K562 (cell line): ENCODE results near the gene OR2A12. TPM values are rescaled to one million over a fixed set of nuclear protein-coding genes. Genes with fewer than 3 reads are reported as not detected.

ENCODE experiments used
- ATAC-seq: fragments of 200-7000 bp; cut with Tn5 transposase; 3 replicates; pipeline ENCODE4 v1.9.1; 2020; ENCODE audit warnings: moderate library complexity
- BruUV-seq: library from RNA; stranded (reverse); fragments of 400-500 nt; replicated peaks from 2 replicates; lab custom pipeline; 2021; lab: Mats Ljungman, UMichigan
- CTCF ChIA-PET: fragments of 300-600 bp; formaldehyde crosslinking; extraction: SDS; loops from one replicate; lab custom pipeline; 2021; ENCODE audit warnings: low intra/inter-chr PET ratio; lab: Yijun Ruan, JAX
- POLR2A ChIA-PET: fragments of 300-600, 350-650 bp; sonication (Branson Sonifier 250); formaldehyde crosslinking; extraction: SDS; loops from one replicate; lab custom pipeline; 2021; ENCODE audit warnings: antibody characterized with exemption, inconsistent platforms; lab: Yijun Ruan, JAX
- DNase-seq, 4 experiments: peaks; one replicate each; pipeline versions ENCODE4 v3.0.0 to v3.0.0-alpha.2; 2011 to 2018; ENCODE audit warnings: low spot score in 3 of 4, mixed read lengths in 3 of 4; ENCODE audit errors: extremely low read depth in 1 of 4
- FAIRE-seq: peaks from 2 replicates; lab custom pipeline; 2011; peaks lifted over from hg19 to GRCh38; lab: Jason Lieb, UNC
- H2AFZ ChIP-seq: 2 replicates; pipeline ENCODE4 v1.6.0; 2011; ENCODE audit warnings: low read depth, low read length, control low read depth, inconsistent platforms
- H3K27ac ChIP-seq: fragments of 200-600 bp; 3 replicates; pipeline ENCODE4 v1.8.0; 2011; ENCODE audit warnings: low read depth, mild to moderate bottlenecking, control low read depth, inconsistent platforms, low read length, moderate library complexity, mixed read lengths; ENCODE audit errors: extremely low read depth
- H3K27me3 ChIP-seq, 2 experiments: fragments of 300-600 bp in 1 of 2; 2 replicates in 1 of 2; 3 replicates in 1 of 2; pipeline versions ENCODE4 v1.6.0 to v1.8.0; 2011; ENCODE audit warnings: inconsistent platforms in 2 of 2, low read length in 2 of 2, mild to moderate bottlenecking in 1 of 2, mixed read lengths in 1 of 2, moderate library complexity in 1 of 2; ENCODE audit not compliant: control insufficient read depth in 2 of 2, insufficient read depth in 2 of 2
- H3K36me3 ChIP-seq: fragments of 300-600 bp; 3 replicates; pipeline ENCODE4 v1.8.0; 2011; ENCODE audit warnings: mild to moderate bottlenecking, low read length, inconsistent platforms; ENCODE audit not compliant: control insufficient read depth, insufficient read depth
- H3K4me1 ChIP-seq, 2 experiments: fragments of 200-600 bp in 1 of 2; replicated peaks in 1 of 2; 2 replicates in 1 of 2; 3 replicates in 1 of 2; pipeline versions ENCODE4 v1.5.1 to v1.8.0; 2011; ENCODE audit warnings: inconsistent platforms in 2 of 2, low read length in 2 of 2, mild to moderate bottlenecking in 1 of 2, mixed read lengths in 1 of 2, moderate library complexity in 1 of 2; ENCODE audit not compliant: control insufficient read depth in 2 of 2, insufficient read depth in 2 of 2
- H3K4me2 ChIP-seq: 2 replicates; pipeline ENCODE4 v1.6.1; 2011; ENCODE audit warnings: low read length, control low read depth, inconsistent platforms, mixed read lengths; ENCODE audit not compliant: insufficient read depth
- H3K4me3 ChIP-seq: fragments of 200-600 bp; sonication (generic), shearing (Covaris generic); 2 replicates; pipeline ENCODE4 v1.5.1; 2016; ENCODE audit warnings: control low read depth, inconsistent platforms
- H3K79me2 ChIP-seq: fragments of 200-600 bp; 3 replicates; pipeline ENCODE4 v1.8.0; 2011; ENCODE audit warnings: low read length, inconsistent platforms; ENCODE audit not compliant: control insufficient read depth, insufficient read depth
- H3K9ac ChIP-seq, 2 experiments: 2 replicates each; pipeline versions ENCODE4 v1.6.0 to v1.6.1; 2011; ENCODE audit warnings: low read depth in 2 of 2, low read length in 2 of 2, control low read depth in 1 of 2, inconsistent platforms in 1 of 2, mild to moderate bottlenecking in 1 of 2, mixed read lengths in 1 of 2; ENCODE audit not compliant: insufficient read depth in 1 of 2
- H3K9me1 ChIP-seq: one replicate; pipeline ENCODE4 v1.6.0; 2011; ENCODE audit warnings: inconsistent platforms, mild to moderate bottlenecking, low read length, moderate library complexity; ENCODE audit not compliant: control insufficient read depth, insufficient read depth
- H3K9me3 ChIP-seq: replicated peaks from 2 replicates; pipeline ENCODE4 v1.5.1; 2011; ENCODE audit warnings: low read depth, low read length, inconsistent platforms; ENCODE audit not compliant: control insufficient read depth, insufficient read depth
- H4K20me1 ChIP-seq: replicated peaks from 2 replicates; pipeline ENCODE4 v1.6.1; 2011; ENCODE audit warnings: low read length, inconsistent platforms, mixed read lengths; ENCODE audit not compliant: control insufficient read depth, insufficient read depth
- C11orf30 ChIP-seq: fragments of 450-650 bp; IDR thresholded peaks from 2 replicates; pipeline ENCODE4 v1.6.1; 2016; ENCODE audit warnings: low read depth, mild to moderate bottlenecking
- MAFF ChIP-seq: IDR thresholded peaks from 2 replicates; pipeline ENCODE4 v1.6.1; 2012; ENCODE audit warnings: low read length, improper control_type of control experiment
- MAFG ChIP-seq: fragments of 450-650 bp; conservative IDR thresholded peaks from 2 replicates; pipeline ENCODE4 v1.6.1; 2016; ENCODE audit warnings: missing genetic modification characterization, missing compliant biosample characterization
- NEUROD1 ChIP-seq: fragments of 150-350 bp; IDR thresholded peaks from 2 replicates; pipeline ENCODE4 v1.6.1; 2014; ENCODE audit warnings: borderline replicate concordance, low read length, low read depth; ENCODE audit not compliant: partially characterized antibody
- ZNF316 ChIP-seq: fragments of 450-650 bp; IDR thresholded peaks from 2 replicates; pipeline ENCODE4 v1.6.1; 2016
- WGBS: fragments of 100-300 bp; shearing (Covaris generic); methylation state at CpG from one replicate; pipeline ENCODE4 v1.1.6; 2016; ENCODE audit warnings: low coverage, mixed read lengths; ENCODE audit not compliant: insufficient coverage; ENCODE audit errors: missing lambda C conversion rate; 5-methylcytosine and 5-hydroxymethylcytosine counted together
- in situ Hi-C: fragments of 300-500 bp; cut with MboI; formaldehyde crosslinking; loops from 4 replicates; pipeline ENCODE4 v1.15.0; 2018; ENCODE audit warnings: inconsistent platforms, mixed read lengths
- intact Hi-C: fragments of 100-400 bp; cut with micrococcal nuclease; formaldehyde crosslinking; loops from 2 replicates; pipeline ENCODE4 v1.14.2; 2022
- polyA plus RNA-seq, 8 experiments: library from polyadenylated mRNA; depleted of rRNA in 4 of 8; stranded (reverse) in 5 of 8; unstranded in 3 of 8; fragments of >200 nt; fragmentation: Nextera tagmentation in 2 of 8; fragmentation: Illumina TruSeq in 1 of 8; extraction: Ambion mirVana in 2 of 8; extraction: Trizol in 1 of 8; gene quantifications; 2 replicates each; pipeline versions ENCODE4 v1.2.1 to v1.2.3, GENCODE V29; 2011 to 2014; ENCODE audit warnings: inconsistent platforms in 1 of 8, missing spikeins in 1 of 8
- total RNA-seq, 7 experiments: library from RNA; depleted of rRNA in 6 of 7; stranded (reverse); fragments of >200 nt in 6 of 7; fragmentation: Illumina TruSeq in 2 of 7; extraction: Trizol in 2 of 7; gene quantifications; 2 replicates each; pipeline versions ENCODE4 v1.2.1 to v1.2.3, GENCODE V29; 2011 to 2021; ENCODE audit warnings: low replicate concordance in 1 of 7
- TF ChIP-seq, protein P1 (sequence below): fragments of 450-650 bp; IDR thresholded peaks from 2 replicates; pipeline ENCODE4 v1.6.1; 2018; ENCODE audit warnings: mild to moderate bottlenecking, low read depth; ENCODE audit not compliant: partially characterized antibody

The OR2A12 gene
- total and polyA plus RNA-seq, 9 of the 15 experiments (the other 6 are each of a cell fraction or from before 2014, with no cell fraction given) = not detected

DNA sequence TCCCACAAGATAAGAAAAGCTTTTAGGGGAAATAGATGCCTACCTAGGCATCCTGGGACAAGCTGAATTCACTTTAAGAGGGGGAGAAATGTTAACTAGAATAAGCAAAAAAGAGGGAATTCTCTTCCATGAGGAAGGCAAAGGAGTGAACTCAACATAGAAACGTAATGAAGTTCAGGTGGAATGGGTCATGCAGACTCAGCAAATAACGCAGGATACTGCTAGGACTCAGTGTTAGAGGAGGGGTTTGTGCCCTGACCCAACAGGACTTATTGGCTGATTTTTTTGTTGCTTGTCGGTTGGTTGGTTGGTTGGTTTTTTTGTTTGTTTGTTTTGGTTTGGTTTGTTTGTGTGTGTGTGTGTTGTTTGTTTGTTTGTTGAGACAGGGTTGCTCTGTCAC is 46.2 kb downstream of the OR2A12 start:
- POLR2A ChIA-PET = no interaction called here
- Histone ChIP-seq H4K20me1 (no peaks in the 10 kb centered on the region), H3K27ac (no peak overlapping the region), H3K9me3 (no peaks in the 10 kb centered on the region), H2AFZ (no peak overlapping the region), H3K36me3 (no peaks in the 10 kb centered on the region), H3K9me1 (no peaks in the 10 kb centered on the region), H3K9ac (no peak overlapping the region)
- DNase-seq (no peak), ATAC-seq (no peak)
- in situ Hi-C loops (no loop called here), intact Hi-C loops (loop anchor here (5.0 kb wide), 1 partner anchor 395 kb away; no protein-coding TSS in a partner anchor)
- BruUV-seq = no TSS peak
- TF ChIP-seq NEUROD1 (no peak), MAFF (peak; percentile 32; the same call in 1 of the 2 replicates), ZNF316 (peak; percentile 85), C11orf30 (peak; percentile 79), MAFG (tag) (peak; percentile 67)
- TF ChIP-seq, protein P1, sequence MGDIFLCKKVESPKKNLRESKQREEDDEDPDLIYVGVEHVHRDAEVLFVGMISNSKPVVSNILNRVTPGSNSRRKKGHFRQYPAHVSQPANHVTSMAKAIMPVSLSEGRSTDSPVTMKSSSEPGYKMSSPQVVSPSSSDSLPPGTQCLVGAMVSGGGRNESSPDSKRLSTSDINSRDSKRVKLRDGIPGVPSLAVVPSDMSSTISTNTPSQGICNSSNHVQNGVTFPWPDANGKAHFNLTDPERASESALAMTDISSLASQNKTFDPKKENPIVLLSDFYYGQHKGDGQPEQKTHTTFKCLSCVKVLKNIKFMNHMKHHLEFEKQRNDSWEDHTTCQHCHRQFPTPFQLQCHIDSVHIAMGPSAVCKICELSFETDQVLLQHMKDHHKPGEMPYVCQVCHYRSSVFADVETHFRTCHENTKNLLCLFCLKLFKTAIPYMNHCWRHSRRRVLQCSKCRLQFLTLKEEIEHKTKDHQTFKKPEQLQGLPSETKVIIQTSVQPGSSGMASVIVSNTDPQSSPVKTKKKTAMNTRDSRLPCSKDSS = no peak
- TF ChIP-seq, all 486 proteins: peak for 4
- CTCF ChIA-PET = interaction anchor here (0.6 kb wide), 1 partner anchor 1834 kb away, joined by 4 read pairs; no protein-coding TSS in a partner anchor
- FAIRE-seq = no peak
- Histone ChIP-seq H3K27me3 (no peaks in the 10 kb centered on the region), H3K79me2 (no peaks in the 10 kb centered on the region), H3K4me2 (no peak overlapping the region), H3K4me3 (no peak overlapping the region), H3K4me1 (no peaks in the 10 kb centered on the region)
- 0% methylated on average over 3 of the region's 3 CpGs for WGBS
